Measurements from ENCODE around the gene RAP1A.

Gene RAP1A

DNA sequence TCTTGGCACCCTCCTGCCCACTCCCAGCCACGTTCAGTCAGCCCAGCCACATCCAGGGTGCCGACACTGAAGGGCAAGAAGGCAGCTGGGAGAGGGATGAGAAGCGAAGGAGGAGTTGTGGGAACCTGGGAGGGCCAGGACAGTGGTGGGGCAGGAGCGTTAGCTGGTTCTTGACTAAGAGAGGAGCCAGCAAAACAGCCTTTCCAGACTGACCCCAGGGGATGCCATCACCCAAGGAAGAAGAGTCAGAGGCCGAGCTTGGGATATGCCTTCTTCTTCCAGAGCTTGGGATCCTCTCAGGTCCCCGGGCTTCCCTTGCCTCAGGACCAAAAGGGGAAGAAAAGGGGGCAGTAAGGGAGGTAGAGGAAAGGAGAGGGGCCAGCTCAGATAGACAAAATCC, 112.4 kb downstream of the RAP1A start:
- H3K9me3 Mint-ChIP-seq = no peaks in the 10 kb centered on the region
- H3K36me3 Mint-ChIP-seq = no peaks in the 10 kb centered on the region
- ATAC-seq (ENCODE audit: low read depth) (no peak), DNase-seq (ENCODE audit: low spot score in 2 of 2) (no peak)
- no peak overlapping the region for H3K4me3 Mint-ChIP-seq
- H3K27ac Mint-ChIP-seq = no peak overlapping the region
- no peaks in the 10 kb centered on the region for H3K27me3 Mint-ChIP-seq
- no peaks in the 10 kb centered on the region for H3K4me1 Mint-ChIP-seq

DNA sequence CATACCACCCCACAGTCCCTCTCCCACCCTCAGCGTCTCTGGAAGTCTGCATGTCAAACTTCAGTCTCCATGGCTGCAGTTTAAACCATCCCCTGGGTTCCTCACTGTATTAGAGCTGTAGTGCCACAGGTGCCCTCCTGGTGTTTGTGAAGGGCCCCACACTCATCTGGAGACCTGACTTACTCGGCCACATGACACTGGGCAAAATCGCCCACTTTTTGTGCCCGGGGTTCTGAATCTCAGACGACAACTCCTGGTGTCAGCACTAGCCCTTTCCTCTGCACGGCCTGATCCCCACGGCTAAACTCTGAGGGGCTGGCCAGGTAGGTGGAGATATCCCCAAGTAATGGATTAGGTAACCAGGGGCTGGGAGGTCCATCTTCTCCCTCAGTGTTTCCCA, 113.1 kb downstream of the RAP1A start:
- peaks cover 4% of the 10 kb centered on the region for H3K4me1 Mint-ChIP-seq
- H3K36me3 Mint-ChIP-seq = no peaks in the 10 kb centered on the region
- ATAC-seq (ENCODE audit: low read depth) = no peak
- no peak for DNase-seq (ENCODE audit: low spot score in 2 of 2)
- no peak overlapping the region for H3K4me3 Mint-ChIP-seq
- no peak overlapping the region for H3K27ac Mint-ChIP-seq
- H3K27me3 Mint-ChIP-seq = no peaks in the 10 kb centered on the region
- no peaks in the 10 kb centered on the region for H3K9me3 Mint-ChIP-seq

DNA sequence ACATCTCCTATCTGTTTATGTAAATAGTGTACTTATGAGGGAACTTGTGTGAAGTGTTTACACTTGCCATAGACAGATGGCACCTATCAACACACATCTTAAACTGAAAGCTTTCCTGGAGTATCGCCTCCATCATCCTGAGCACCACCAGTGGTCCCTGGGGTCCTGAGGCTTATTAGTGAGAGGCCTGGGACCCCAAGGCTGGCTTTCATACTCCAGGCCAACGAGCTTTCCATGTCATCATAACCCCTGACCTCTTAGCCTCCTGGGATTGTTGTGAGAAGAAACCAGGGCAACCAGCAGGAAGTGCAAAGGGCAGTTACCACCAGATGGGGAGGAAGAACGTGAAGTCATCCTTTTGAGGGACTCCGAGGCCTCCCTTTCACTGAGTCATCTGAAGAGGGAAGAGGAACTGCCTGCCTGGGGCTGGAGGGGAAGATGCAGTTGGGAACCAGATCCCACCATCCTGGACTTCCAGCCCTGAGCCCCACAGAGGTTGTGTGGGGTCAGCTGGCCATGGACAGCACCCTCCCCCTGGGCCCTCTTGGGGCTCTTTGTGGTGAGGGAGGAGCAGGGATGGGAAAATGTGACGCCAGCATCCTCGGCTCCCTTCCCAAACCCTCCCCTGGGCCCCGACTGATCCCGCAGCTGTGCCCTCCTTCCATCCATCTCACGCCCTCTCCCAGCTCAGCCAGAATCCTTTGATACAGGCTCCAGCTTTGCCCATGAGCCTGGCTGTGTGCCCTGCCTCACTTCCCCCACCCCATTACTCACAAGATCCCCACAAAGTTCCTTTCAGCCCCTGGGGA, 113.8 kb downstream of the RAP1A start:
- Mint-ChIP-seq H3K36me3 (no peaks in the 10 kb centered on the region), H3K27ac (no peak overlapping the region), H3K4me1 (peaks cover 9% of the 10 kb centered on the region), H3K4me3 (no peak overlapping the region), H3K27me3 (no peaks in the 10 kb centered on the region), H3K9me3 (no peaks in the 10 kb centered on the region)
- DNase-seq (ENCODE audit: low spot score in 2 of 2) (no peak), ATAC-seq (ENCODE audit: low read depth) (no peak)

DNA sequence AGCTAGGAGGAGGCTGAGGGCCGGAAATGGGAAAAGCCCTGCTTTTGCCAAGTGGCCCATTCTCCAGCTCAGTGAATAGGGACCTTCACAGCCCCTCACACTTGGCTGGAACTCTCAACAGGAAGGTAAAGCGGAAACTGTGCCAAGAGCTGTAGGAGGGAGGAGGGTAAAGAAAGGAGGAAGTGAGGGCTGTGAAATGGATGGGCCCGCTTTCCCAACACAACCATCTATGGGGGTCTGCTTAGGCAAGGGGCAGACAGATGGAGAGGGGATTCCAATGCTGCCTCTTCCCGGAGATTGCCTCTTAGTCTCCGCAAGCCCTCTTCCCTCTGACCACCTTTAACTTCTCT, 114.4 kb downstream of the RAP1A start:
- no peak for DNase-seq (ENCODE audit: low spot score in 2 of 2)
- Mint-ChIP-seq H3K4me1 (peaks cover 12% of the 10 kb centered on the region), H3K4me3 (no peak overlapping the region), H3K27me3 (no peaks in the 10 kb centered on the region), H3K27ac (no peak overlapping the region), H3K36me3 (no peaks in the 10 kb centered on the region), H3K9me3 (no peaks in the 10 kb centered on the region)
- ATAC-seq (ENCODE audit: low read depth) = no peak

DNA sequence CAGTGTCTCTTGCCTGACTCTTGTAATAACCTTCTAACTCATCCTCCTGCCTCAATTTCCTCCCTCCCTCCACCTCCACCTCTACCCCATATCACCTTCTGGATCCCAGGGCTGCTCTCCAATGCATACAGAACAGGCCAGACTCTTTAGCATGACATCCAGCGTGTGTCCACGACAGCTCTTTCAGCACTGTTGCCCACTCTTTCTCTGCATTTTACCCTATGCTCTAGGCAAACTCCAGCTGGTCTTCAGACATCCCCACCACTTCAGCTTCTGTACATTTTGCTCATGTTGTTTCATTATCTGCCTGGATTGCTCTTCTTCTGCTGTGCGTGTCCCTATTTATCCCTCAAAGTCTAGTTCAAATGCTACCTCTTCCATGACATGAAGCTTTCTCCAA, 114.8 kb downstream of the RAP1A start:
- DNase-seq (ENCODE audit: low spot score in 2 of 2) (no peak), ATAC-seq (ENCODE audit: low read depth) (no peak)
- H3K27me3 Mint-ChIP-seq = no peaks in the 10 kb centered on the region
- no peak overlapping the region for H3K4me3 Mint-ChIP-seq
- no peaks in the 10 kb centered on the region for H3K36me3 Mint-ChIP-seq
- H3K27ac Mint-ChIP-seq = no peak overlapping the region
- H3K9me3 Mint-ChIP-seq = no peaks in the 10 kb centered on the region
- H3K4me1 Mint-ChIP-seq = peaks cover 12% of the 10 kb centered on the region

DNA sequence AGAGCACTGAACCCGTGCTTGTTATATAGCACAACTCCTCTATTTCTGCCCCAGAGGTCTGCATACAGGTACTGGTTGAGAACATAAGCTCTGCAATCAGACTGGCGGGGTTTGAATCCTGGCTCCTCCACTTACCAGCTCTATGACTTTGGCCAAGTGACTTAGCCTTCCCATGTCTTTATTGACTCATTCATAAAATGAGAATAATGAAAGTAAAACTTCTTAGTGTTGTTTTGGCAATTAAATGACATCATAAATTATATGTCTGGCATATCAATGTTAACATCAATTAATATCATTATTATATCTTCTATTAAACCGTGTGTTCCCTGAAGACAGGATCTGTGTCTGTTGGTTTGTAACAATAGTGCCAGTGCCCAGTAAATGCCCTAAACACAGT, 115.3 kb downstream of the RAP1A start:
- DNase-seq (ENCODE audit: low spot score in 2 of 2) (no peak), ATAC-seq (ENCODE audit: low read depth) (no peak)
- no peak overlapping the region for H3K4me3 Mint-ChIP-seq
- no peaks in the 10 kb centered on the region for H3K9me3 Mint-ChIP-seq
- peaks cover 14% of the 10 kb centered on the region for H3K4me1 Mint-ChIP-seq
- H3K27me3 Mint-ChIP-seq = peaks cover 1% of the 10 kb centered on the region
- H3K27ac Mint-ChIP-seq = no peak overlapping the region
- H3K36me3 Mint-ChIP-seq = no peaks in the 10 kb centered on the region

DNA sequence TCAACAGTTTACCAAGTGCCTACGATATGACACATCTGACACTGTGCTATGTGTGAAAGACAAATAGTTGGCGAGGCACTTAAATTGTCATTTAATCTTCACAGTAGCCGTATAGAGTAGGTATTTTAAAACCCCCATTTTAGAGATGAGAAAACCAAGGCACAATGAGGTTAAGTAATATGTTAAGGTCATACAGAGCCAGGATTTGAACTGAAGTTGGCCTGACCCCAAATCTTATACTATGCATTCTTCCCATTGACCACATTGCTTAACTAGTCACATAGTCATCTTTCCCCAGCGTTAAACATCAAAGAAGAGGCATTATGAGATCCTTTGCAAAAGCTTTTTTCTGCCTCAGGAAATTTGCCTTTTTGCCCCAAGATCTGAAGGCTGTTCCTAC, 115.7 kb downstream of the RAP1A start:
- Mint-ChIP-seq H3K36me3 (no peaks in the 10 kb centered on the region), H3K27me3 (peaks cover 2% of the 10 kb centered on the region), H3K27ac (no peak overlapping the region), H3K4me1 (peaks cover 16% of the 10 kb centered on the region), H3K4me3 (no peak overlapping the region), H3K9me3 (no peaks in the 10 kb centered on the region)
- no peak for ATAC-seq (ENCODE audit: low read depth)
- DNase-seq (ENCODE audit: low spot score in 2 of 2) = no peak

DNA sequence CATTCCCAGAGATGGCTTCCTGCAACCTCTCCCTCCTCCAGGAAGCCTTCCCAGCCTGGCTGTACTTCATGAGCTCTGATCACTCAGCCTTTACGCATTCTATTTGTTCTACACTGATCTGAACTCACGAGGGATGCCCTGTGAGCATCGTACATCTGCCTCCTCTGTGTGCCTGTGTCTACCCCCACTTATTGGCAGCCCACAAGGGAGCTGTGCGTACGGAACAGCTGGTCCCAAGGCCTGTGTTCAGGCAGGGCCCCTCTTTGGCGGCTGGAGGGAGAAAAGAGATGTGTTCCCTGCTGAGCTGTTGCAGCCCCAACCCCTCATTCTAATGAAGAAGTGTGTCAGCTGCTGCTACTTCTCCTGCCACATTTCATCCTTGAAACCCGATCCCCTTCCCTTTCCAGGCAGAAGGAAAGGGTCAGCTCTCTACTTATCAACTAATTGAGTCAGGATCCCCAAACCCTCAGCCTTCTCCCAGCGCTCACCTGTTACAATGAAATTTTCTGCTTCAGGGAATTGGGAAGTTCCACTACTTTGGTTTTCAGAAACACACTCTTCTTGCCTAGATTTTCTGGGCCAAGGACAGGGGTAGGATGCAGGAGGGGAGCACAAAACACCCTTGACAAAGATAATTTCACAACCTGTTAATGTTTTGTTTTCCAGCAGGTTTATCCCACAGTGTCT, 116.4 kb downstream of the RAP1A start:
- H3K4me3 Mint-ChIP-seq = no peak overlapping the region
- H3K4me1 Mint-ChIP-seq = peaks cover 16% of the 10 kb centered on the region
- no peak overlapping the region for H3K27ac Mint-ChIP-seq
- peaks cover 6% of the 10 kb centered on the region for H3K27me3 Mint-ChIP-seq
- H3K9me3 Mint-ChIP-seq = no peaks in the 10 kb centered on the region
- ATAC-seq (ENCODE audit: low read depth) = no peak
- DNase-seq (ENCODE audit: low spot score in 2 of 2) = no peak
- H3K36me3 Mint-ChIP-seq = no peaks in the 10 kb centered on the region

DNA sequence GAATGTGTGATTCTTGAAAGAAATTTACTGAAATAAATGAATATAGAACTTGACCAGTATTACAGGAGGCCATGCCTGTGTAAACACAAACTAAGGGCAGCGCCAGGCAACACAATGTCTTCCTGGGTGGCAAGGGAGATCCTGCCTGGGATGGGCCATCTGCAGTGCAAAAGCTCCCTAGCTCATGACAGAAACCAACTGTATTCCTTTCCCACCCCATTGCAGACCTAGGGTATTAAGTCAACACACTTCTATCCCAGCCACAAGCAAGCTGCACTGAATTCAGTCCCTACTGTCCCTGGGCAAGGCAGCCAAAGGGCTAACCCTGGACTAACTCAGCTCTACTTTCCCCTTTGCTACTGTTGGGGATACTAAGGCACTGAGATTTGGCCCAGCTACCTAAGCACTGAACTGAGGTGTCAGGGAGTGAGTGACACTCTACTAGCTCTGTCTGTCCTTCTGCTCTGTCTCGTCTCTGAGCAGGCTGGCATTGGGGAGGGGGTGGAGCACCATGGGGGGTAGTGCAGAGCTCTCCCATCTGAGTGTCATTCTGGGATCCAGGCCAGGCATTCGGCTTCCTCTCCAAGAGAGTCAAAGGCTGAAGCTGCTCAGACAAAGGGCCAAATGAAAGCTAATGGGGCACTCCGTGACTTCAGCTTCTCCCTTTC, 117.1 kb downstream of the RAP1A start:
- H3K27ac Mint-ChIP-seq = no peak overlapping the region
- peaks cover 16% of the 10 kb centered on the region for H3K4me1 Mint-ChIP-seq
- ATAC-seq (ENCODE audit: low read depth) = no peak
- H3K9me3 Mint-ChIP-seq = no peaks in the 10 kb centered on the region
- peaks cover 7% of the 10 kb centered on the region for H3K27me3 Mint-ChIP-seq
- DNase-seq (ENCODE audit: low spot score in 2 of 2) = no peak
- no peaks in the 10 kb centered on the region for H3K36me3 Mint-ChIP-seq
- H3K4me3 Mint-ChIP-seq = no peak overlapping the region

DNA sequence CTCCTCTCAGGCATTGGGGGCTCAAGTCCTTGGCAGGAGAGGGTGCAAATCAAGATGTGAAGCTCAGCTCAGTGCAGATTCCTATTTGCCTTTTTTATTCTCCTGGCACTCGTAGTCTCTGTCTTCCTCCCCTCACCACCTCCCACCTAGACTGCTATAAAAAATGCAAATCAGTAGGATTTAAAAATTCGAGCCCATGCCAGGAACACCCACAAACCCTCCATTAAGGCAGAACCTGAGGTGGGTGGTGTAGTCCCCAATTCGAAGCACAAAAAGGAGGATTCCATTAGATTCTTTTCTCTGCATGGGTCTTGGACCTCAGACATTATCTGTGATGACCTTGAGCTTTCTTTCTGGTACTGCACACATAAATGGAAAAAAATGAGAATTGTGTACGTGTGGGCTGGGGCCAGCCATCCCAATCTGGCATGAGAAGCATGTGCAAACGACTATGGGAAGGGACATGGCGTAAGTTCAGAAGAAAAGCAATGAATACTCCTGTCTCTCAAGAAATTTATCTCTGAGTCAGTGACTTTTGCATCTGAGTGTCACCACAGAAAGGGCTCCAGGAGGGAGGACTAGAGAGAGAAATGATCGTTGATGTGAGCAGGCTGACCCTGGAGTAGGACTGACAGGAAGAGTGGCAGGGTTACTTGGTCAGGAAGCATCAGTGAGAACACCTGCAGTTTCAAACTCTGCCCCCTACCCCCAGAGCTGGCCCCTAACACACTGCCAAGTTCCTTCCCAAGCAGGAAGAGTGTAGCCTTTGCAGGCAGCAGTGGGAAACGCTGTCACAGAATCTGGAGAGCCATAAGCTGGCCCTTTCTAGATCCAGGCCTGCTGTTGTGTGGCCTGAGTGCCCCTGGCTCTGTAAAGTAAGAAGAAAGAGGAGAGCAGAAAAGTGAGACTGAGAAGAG, 117.9 kb downstream of the RAP1A start:
- Mint-ChIP-seq H3K9me3 (no peaks in the 10 kb centered on the region), H3K36me3 (no peaks in the 10 kb centered on the region), H3K27me3 (peaks cover 7% of the 10 kb centered on the region), H3K4me3 (peak overlapping the region; percentile 96), H3K4me1 (peaks cover 16% of the 10 kb centered on the region), H3K27ac (peak overlapping the region; percentile 11)
- DNase-seq (ENCODE audit: low spot score in 2 of 2) (no peak), ATAC-seq (ENCODE audit: low read depth) (no peak)

DNA sequence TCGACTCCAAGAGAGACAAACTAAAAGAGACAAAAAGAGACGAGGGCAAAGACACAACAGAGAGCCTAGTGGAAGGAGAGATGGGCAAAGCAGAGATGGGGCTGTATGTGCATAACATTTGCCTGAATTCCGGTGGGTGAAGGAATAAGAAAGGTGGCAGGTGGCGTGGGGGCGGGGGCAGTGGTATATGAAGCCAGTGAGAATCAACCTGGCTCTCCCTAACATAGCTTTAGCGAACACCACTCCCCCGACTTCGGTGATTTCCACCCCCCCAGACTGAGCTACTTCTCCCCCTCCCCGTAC, 118.5 kb downstream of the RAP1A start:
- Mint-ChIP-seq H3K4me1 (peaks cover 16% of the 10 kb centered on the region), H3K27me3 (peaks cover 7% of the 10 kb centered on the region), H3K4me3 (peak overlapping the region; percentile 96), H3K36me3 (no peaks in the 10 kb centered on the region), H3K27ac (peak overlapping the region; percentile 11), H3K9me3 (no peaks in the 10 kb centered on the region)
- ATAC-seq (ENCODE audit: low read depth) = peak; percentile 44
- no peak for DNase-seq (ENCODE audit: low spot score in 2 of 2)

DNA sequence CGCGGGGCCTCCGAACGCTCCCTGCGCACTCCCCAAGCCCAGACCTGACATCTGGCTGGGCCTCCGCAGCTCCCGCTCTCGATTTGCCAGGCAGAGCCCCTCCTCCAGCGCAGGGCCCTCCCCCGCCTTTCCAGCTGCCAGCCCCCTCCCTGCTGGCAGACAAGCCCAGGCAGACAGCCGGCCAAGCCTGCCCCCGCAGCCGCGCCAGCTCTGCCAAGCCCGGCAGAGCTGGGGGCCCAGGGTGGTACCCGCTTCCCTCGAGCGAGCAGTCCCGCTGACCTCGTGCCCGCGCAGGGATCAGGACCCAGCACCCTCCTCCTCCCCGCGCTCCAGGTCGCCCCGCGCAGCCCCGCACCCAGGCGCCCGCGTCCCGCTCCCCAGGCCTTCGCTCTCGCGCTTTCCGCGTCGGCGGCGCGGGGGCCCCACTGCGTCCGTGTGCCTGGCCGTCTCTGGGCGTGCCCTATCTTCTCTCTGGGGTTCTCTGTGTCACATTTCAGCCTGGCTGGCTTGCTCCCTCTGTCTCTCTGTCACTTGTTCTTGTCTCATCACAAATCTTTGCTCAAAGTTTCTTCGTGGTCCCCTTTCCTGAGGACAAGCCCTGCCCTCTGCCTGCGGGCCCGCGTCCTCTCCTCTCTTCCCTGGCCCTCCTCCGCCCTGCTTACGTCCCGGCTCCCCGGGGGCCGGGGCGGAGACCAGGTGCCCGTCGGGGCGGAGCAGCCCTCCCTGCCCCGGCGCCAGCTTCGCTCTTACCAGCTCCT, 119.0 kb downstream of the RAP1A start:
- Mint-ChIP-seq H3K36me3 (no peaks in the 10 kb centered on the region), H3K9me3 (no peaks in the 10 kb centered on the region), H3K27ac (peak overlapping the region; percentile 93), H3K4me1 (peaks cover 16% of the 10 kb centered on the region), H3K27me3 (peaks cover 7% of the 10 kb centered on the region), H3K4me3 (peak overlapping the region; percentile 96)
- peak; percentile 46 to 69 for DNase-seq (ENCODE audit: low spot score in 2 of 2)
- peak; percentile 55 for ATAC-seq (ENCODE audit: low read depth)

DNA sequence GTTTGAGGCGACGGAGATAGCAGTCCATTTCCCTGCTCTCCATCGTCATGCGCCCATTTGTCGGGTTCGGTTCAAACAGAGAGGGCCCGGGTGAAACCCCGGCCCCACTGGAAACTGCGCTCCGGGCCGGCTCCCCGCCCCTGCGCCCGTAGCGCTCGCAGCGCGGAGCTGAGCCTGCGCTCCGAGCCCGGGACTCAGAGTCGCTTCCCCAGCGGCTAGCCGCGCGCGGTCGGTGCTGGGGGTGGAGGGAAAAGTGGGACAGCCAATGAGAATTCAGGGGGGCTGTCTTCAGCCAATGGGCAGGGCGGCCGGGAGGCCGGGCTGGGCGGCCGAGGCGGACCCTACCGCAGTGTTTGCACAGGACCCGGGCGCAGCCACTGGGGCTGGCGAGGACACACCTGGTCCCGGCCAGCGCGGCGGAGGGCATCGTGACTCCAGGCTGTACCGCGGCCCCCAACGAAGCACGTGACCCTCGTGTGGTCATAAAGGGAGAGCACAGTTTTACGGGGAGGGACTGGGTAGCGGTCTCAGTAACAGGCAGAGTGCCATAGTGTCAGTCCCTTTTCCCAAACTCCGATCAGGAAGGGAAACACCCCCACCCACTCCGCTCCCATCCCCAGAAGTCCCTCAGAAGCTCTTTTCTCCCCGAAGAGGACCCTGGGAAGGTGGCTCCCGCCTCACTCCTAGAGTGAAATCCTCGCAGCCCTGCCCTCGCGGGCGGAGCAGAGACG, 119.8 kb downstream of the RAP1A start, which contains the start of gene INKA2:
TSS of gene INKA2 (minus strand) at position 202 of the 731 bp plus-strand sequence. CDS start at position 49, 153 bp downstream.
- Mint-ChIP-seq H3K36me3 (no peaks in the 10 kb centered on the region), H3K27me3 (peaks cover 7% of the 10 kb centered on the region), H3K4me1 (peaks cover 16% of the 10 kb centered on the region), H3K4me3 (peak within 1 kb of the TSS; percentile 96), H3K27ac (peak within 1 kb of the TSS; percentile 93), H3K9me3 (no peaks in the 10 kb centered on the region)
- DNase-seq (ENCODE audit: low spot score in 2 of 2) = peak; percentile 52 to 70
- ATAC-seq (ENCODE audit: low read depth) = peak; percentile 68
